HG03108 (cell line): ENCODE measurements around the gene TMEM244.
"Not testable (repeated sequence)": the region's sequence is repeated elsewhere in the genome, so short reads cannot be mapped to it uniquely, and the experiment has no call there.

Experiments used
- ATAC-seq: cut with Tn5 transposase; IDR thresholded peaks from one replicate; pipeline ENCODE4 v1.9.1; 2021; ENCODE audit warnings: moderate library complexity; ENCODE audit not compliant: unreplicated experiment

TMEM244 gene

DNA sequence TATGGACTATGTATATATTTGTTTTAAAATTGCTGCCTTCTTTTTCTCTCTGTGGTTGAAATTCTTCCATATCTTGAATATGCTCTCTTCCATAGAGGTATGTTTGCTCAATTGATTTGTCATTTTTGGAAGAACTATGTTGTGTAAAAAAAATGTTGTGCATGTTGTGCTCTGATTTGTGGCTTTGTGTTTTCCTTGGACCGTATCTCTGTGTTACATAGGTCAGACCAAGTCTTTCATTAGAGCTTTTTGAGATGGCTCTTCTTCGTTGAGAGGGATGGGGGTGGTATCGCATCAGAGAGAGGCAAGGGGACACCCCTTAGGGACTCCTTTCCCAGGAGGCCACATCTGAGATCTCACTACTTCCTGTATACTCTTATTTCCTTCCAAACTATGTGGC, 43.8 kb downstream of the TMEM244 start:
- no peak for ATAC-seq

DNA sequence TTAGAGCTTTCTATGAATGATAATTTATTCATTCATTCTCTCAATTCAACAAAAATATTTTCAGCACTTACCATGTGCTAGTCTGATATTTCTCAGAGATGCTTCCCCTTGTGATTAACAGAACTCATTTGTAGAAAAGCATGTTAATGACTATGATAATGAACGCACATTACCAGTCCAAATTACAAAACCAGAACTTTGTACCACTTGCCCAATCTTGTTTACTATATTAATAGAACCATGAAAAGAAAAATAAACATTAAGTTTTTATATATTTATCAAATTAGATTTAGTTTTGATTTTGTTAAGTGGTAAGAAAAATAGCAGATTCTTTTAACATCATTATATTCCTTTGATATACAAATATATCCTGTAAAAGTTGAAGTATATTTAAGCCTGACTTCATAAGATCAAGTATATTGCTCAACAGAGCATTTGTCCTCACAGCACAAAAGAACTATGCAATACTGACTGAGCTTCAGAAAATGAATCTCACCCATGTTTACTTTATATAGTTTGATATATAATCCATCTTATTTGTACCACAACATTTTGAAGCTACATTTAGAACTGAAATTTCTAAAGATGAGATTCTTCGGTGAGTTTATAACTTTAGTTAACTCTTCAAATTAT, 48.9 kb downstream of the TMEM244 start:
- no peak for ATAC-seq

DNA sequence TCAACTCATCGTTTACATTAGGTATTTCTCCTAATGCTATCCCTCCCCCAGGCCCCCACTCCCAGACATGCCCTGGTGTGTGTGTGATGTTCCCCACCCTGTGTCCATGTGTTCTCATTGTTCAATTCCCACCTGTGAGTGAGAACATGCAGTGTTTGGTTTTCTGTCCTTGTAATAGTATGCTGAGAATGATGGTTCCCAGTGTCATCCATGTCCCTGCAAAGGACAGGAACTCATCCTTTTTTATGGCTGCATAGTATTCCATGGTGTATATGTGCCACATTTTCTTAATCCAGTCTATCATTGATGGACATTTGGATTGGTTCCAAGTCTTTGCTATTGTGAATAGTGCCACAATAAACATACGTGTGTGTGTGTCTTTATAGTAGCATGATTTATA, 54.0 kb downstream of the TMEM244 start:
- not testable (repeated sequence) for ATAC-seq

DNA sequence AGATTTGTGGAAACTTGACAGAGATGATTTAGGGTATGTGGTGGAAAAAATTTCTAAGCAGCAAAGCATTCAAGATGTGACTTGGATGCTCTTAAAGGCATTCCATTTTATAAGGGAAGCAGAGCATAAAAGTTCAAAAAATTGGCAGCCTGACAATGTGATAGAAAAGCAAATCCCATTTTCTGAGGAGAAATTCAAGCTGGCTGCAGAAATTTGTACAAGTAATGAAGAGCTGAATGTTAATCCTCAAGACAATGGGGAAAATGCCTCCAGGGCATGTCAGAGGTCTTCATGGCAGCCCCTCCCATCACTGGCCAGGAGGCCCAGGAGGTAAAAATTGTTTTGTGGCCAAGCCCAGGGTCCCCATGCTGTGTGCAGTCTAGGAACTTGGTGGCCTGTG, 58.2 kb downstream of the TMEM244 start:
- ATAC-seq: not testable (repeated sequence)

DNA sequence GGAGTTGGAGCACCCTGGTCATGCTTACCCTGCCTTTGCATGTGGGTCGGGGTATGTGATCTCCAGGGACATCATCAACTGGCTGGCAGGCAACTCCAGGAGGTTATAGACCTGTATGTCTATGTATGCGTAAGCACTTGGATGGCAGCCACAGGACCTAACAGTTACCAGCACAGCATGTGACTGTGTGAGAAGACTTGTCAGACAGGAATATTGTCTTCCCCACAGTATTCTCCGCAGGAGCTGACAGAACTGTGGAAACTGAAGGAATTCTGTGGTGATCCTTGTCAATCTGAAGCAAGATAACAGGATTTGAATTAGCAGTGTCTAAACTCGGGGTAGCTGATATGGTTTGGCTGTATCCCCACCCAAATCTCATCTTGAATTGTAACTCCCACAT, 59.2 kb downstream of the TMEM244 start:
- ATAC-seq: no peak

DNA sequence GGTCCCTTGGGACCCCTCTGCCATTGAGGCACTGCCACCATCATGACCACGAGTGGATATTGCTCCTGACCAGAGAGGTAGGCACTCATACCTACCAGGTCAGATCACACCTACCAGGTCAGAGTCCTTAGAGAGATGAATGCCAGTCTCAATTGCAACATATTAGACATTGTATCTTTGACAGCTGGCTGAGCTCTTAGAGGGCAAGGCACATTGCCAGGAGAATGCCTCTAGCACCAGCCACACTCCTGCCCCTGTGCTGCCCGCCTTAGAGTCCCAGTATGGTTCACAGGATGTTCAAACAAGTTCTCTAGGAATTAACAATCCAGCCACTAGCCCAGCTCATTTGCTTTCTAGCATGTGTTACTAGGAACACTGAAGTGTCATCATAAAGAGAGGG, 65.9 kb downstream of the TMEM244 start:
- ATAC-seq: no peak

DNA sequence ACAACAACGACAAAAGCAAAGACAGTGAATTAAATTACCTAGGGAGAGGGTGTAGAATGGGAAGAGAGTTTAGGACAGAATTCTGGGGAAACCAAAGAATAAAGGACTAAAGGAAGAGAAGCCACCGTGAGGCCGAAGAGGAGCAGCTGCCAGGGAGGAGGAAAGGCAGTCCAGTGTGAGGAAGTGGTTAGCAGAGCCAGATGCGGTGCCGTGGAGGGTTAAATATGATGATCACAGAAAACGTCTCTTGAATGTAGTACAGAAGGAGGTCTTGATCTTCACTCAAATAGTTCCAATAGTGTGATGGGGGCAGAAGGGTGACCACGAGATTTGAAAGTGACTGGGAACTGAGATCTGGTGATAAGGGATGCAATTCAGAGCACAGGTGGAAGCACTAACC, 67.7 kb downstream of the TMEM244 start:
- no peak for ATAC-seq

DNA sequence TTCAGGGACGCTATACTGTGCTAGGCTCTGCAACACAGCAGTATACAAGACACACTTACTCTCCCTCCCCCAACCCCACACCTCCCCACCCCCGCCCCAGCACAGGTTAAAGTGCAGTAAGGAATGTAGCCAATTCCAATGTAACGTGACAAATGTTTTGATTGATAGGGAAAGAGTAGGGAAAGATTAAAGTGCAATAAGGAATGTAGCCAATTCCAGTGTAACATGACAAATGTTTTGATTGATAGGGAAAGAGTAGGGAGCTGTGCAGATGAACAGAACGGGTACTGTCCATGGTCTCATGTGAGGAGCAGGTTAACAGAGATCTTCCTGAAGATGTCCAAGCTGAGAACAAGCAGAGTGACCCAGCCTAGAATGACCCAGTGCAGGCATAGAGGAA, 69.1 kb downstream of the TMEM244 start:
- ATAC-seq: no peak

DNA sequence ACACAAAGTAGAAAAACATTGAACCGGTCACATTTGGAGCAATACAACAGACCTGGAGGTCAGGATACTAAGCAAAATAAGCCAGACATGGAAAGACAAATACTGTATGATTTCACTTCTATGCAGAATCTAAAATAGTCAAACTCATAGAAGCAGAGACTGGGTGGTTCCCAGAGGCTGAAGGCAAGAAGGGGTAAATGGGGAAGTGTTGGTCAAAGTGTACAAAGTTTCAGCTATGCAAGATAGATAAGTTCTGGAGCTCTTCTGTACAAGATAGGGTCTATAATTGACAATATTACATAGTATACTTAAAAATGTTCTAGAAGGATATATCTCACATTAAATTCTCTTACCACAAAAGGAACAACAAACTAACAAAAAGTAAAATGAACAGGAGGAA, 70.3 kb downstream of the TMEM244 start:
- no peak for ATAC-seq

DNA sequence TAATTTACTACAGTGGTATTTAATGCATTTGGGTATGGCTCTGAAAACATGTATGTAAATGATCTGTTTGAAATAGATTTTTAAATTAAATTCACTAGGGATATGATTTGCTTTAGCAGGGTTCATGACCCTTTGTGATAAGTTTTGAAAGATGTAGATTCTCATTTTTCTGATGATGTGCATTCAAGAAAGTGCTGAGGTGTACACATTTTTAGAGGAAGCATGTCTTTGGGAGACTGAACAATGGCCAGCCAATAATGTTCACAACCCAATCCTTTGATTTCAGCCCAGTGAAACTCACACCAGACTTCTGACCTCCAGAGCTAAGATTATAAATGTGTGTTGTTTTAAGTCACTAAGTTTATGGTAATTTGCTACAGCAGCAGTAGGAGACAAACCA, 71.1 kb downstream of the TMEM244 start:
- ATAC-seq: no peak

DNA sequence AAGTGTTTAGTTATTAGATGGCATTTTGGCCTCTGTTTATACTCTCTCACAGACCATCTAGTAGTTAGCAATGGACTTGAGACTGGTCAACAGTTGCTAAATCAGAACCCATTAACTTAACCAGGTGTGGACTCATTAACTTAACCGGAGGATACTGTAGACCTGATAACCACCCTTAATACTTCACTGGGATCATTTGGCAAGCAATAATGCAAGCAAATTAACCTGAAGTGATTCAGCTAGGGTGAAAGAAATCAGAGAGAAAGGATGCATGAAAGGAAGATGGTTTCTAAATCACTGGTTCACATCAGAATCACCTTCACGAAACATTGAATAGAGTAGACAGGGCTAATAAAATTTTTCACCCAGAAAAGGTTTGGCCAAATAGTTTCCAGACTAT, 73.3 kb downstream of the TMEM244 start:
- ATAC-seq: no peak

DNA sequence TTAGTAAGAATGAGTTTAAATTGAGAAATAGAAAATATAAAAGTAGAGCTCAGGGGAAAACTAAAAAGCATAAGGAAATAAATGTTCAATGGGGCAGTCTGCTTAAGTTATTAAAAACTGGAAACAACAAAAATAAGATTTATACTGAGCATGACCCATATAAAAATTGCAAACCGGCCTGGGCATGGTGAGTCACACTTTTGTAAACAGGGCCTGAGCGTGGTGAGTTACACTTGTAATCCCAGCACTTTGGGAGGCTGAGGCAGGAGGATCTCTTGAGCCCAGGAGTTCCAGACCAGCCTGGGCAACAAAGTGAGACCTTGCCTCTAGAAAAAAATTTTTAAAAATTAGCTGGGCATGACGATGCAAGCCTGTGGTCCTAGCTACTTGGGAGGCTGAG, 74.6 kb downstream of the TMEM244 start:
- no peak for ATAC-seq

DNA sequence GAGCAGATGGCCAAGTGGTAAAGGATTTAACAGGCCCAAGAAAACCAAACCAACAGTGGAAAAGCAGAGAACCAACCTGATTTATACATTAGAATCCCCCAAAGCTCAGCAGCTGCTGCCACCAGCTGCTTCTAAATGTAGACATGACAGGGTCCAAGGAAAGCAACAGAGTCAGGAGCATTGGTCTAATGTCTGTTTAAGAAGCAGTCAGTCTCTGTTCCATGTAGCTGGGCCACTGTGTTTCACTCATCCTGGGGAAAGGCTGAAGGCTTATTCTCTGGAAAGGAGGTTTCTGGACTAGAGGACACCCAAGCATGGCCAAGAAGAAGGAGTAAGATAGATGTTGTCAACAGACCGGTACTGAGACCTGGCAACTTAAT, 75.4 kb downstream of the TMEM244 start:
- ATAC-seq: no peak

DNA sequence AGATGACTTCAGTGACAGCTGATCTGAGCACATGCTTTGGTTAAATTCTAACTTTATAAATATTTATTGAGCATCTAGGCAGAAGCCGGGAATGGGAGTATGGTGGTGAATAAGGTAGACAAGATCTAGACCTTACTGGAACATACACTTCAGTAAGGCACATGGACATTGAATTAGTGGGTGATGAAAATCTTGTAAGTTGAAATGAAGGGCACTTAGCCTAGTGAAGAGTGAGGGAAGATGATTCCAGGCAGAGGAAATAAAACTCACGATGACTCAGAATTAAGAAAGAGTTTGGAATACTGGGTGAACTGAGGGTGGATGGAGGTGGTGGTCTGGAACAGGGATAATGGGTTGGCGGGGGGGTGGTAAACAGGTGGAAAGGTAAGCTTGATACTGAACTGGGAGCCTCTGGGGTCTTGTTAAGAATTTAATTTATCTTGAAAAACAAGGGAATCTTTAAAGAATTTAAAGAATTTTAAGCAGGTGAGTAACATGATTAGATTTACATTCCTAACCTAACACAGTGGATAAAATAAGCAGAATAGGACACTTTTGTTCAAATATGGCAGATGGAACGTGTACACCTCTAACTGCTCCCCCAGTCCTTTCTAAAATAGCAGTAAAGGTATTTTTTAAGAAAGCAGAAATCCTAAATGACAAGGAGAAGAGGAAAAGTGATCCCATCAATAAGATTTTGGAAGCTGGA, 75.9 kb downstream of the TMEM244 start:
- ATAC-seq: no peak
